Measurements from ENCODE around the gene SLC26A2. TPM values are rescaled to one million over a fixed set of nuclear protein-coding genes. Genes with fewer than 3 reads are reported as not detected.

SLC26A2 gene
- total RNA-seq, 1 experiment from 2014 or later: 10.8 TPM

DNA sequence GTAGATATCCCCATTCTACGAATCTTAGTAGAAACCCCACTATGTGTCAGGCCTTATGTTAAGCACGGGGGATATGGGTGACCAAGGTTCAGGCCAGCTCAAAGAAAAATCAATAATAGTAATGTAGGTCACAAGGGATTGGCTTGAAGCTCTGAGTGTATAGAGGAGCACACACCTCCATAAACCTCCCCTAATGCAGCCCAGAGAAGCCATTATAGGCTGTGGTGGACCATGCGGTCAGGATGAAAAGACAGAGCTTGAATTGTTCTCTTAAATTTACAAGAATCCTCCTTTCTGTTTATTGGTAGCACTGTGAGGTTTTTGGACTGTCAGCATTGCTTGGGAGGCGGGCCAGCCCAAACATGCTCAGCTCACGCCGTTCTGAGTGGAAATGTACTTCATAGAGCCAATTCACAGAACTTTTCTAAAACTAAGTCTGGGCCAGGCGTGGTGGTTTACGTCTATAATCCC, 25.1 kb upstream of the SLC26A2 start:
- Histone ChIP-seq H2AFZ (ENCODE audit: low read length) (no peak overlapping the region), H3K4me3 (ENCODE audit: low read length) (no peak overlapping the region), H3K27ac (ENCODE audit: low read length) (no peak overlapping the region), H3K9ac (ENCODE audit: low read length) (no peak overlapping the region), H3F3A (ENCODE audit: low read length, unreplicated experiment) (peaks cover 19% of the 10 kb centered on the region), H3K4me2 (ENCODE audit: low read length) (no peak overlapping the region), H3K4me1 (ENCODE audit: insufficient read depth, low read length) (peaks cover 57% of the 10 kb centered on the region), H3K36me3 (ENCODE audit: low read depth, low read length) (no peaks in the 10 kb centered on the region), H3K79me2 (ENCODE audit: low read length) (no peaks in the 10 kb centered on the region), H3K9me2 (replicated peaks; ENCODE audit: low read length) (no peaks in the 10 kb centered on the region), H3K27me3 (ENCODE audit: low read length) (no peaks in the 10 kb centered on the region), H3K9me3 (ENCODE audit: low read length) (no peaks in the 10 kb centered on the region), H4K20me1 (ENCODE audit: low read length) (no peaks in the 10 kb centered on the region)
- POLR2A ChIA-PET (ENCODE audit: unreplicated experiment): no interaction called here
- TF ChIP-seq EZH2phosphoT487 (IDR thresholded peaks at IDR 0.05; ENCODE audit: borderline replicate concordance, low read length) (no peak), EZH2 (IDR thresholded peaks at IDR 0.05; ENCODE audit: low read length, unreplicated experiment) (no peak)
- TF ChIP-seq, protein P1, sequence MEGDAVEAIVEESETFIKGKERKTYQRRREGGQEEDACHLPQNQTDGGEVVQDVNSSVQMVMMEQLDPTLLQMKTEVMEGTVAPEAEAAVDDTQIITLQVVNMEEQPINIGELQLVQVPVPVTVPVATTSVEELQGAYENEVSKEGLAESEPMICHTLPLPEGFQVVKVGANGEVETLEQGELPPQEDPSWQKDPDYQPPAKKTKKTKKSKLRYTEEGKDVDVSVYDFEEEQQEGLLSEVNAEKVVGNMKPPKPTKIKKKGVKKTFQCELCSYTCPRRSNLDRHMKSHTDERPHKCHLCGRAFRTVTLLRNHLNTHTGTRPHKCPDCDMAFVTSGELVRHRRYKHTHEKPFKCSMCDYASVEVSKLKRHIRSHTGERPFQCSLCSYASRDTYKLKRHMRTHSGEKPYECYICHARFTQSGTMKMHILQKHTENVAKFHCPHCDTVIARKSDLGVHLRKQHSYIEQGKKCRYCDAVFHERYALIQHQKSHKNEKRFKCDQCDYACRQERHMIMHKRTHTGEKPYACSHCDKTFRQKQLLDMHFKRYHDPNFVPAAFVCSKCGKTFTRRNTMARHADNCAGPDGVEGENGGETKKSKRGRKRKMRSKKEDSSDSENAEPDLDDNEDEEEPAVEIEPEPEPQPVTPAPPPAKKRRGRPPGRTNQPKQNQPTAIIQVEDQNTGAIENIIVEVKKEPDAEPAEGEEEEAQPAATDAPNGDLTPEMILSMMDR (conservative IDR thresholded peaks at IDR 0.05; ENCODE audit: low read depth, low read length): no peak
- DNase-seq (no peak), ATAC-seq (no peak)
- CTCF ChIA-PET: interaction anchor here (0.6 to 0.9 kb wide), 2 partner anchors 56 to 83 kb away, joined by 4 to 7 read pairs; no protein-coding TSS in a partner anchor
- intact Hi-C loops (cut with micrococcal nuclease): no loop called here
- no TSS peak for BruUV-seq (replicated peaks)

DNA sequence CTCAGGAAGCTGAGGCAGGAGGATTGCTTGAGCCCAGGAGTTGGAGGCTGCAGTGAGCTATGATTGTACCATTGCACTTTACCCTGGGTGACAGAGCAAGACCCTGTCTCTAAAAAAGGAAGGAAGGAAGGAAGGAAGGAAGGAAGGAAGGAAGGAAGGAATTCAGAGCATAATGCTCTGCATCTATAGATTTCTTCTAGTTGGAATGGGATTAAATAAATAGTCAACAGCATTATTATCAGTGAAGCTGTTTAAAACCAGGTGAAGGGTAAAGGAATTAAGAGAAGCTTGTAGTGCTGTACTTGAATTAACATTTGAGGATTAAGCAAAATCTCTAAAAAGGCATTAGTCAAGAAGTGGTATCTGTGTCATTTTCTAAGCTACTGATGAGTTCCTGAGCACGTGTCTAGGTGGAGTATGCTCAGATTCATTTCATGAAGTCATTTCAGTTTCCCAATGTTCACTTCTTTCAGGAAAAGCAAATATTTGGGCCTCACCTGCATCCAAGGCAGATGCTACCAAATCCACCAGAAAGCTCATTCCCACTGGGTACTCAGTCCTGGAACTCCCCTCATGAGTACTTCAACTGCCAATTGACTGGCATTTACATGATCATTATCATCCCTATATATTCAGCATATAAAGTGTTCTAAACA, 24.4 kb upstream of the SLC26A2 start:
- H3K27ac ChIP-seq (ENCODE audit: low read length): 0 out of 2 replicates have a peak overlapping the region, but pooled peaks have one; percentile 91
- H3K9me3 ChIP-seq (ENCODE audit: low read length): no peaks in the 10 kb centered on the region
- TF ChIP-seq, protein P1 (conservative IDR thresholded peaks at IDR 0.05; ENCODE audit: low read depth, low read length): no peak
- no peak for TF ChIP-seq EZH2phosphoT487 (IDR thresholded peaks at IDR 0.05; ENCODE audit: borderline replicate concordance, low read length)
- TF ChIP-seq EZH2 (IDR thresholded peaks at IDR 0.05; ENCODE audit: low read length, unreplicated experiment): no peak
- no peak overlapping the region for H3K4me3 ChIP-seq (ENCODE audit: low read length)
- peaks cover 19% of the 10 kb centered on the region for H3F3A ChIP-seq (ENCODE audit: low read length, unreplicated experiment)
- intact Hi-C loops (cut with micrococcal nuclease): no loop called here
- CTCF ChIA-PET: interaction anchor here (0.6 to 1.3 kb wide), 4 partner anchors 24 to 166 kb away, joined by 3 to 7 read pairs (median 6); no protein-coding TSS in a partner anchor
- no peaks in the 10 kb centered on the region for H3K79me2 ChIP-seq (ENCODE audit: low read length)
- no peak overlapping the region for H3K9ac ChIP-seq (ENCODE audit: low read length)
- no peak overlapping the region for H3K4me2 ChIP-seq (ENCODE audit: low read length)
- H3K4me1 ChIP-seq (ENCODE audit: insufficient read depth, low read length): peaks cover 60% of the 10 kb centered on the region
- no peaks in the 10 kb centered on the region for H4K20me1 ChIP-seq (ENCODE audit: low read length)
- no peaks in the 10 kb centered on the region for H3K36me3 ChIP-seq (ENCODE audit: low read depth, low read length)
- H3K27me3 ChIP-seq (ENCODE audit: low read length): no peaks in the 10 kb centered on the region
- ATAC-seq: no peak
- H2AFZ ChIP-seq (ENCODE audit: low read length): no peak overlapping the region
- POLR2A ChIA-PET (ENCODE audit: unreplicated experiment): interaction anchor here (0.6 kb wide), 1 partner anchor 66 kb away, joined by 3 read pairs; no protein-coding TSS in a partner anchor
- DNase-seq: no peak
- no TSS peak for BruUV-seq (replicated peaks)
- H3K9me2 ChIP-seq (replicated peaks; ENCODE audit: low read length): no peaks in the 10 kb centered on the region

GRCh38 chr5:149936700-149937091, 23.9 kb upstream of the SLC26A2 start:
- H3K4me1 ChIP-seq (ENCODE audit: insufficient read depth, low read length): peaks cover 65% of the 10 kb centered on the region
- BruUV-seq (replicated peaks): no TSS peak
- H3K27me3 ChIP-seq (ENCODE audit: low read length): no peaks in the 10 kb centered on the region
- no peaks in the 10 kb centered on the region for H3K79me2 ChIP-seq (ENCODE audit: low read length)
- H3F3A ChIP-seq (ENCODE audit: low read length, unreplicated experiment): peaks cover 19% of the 10 kb centered on the region
- no peak for ATAC-seq
- H3K36me3 ChIP-seq (ENCODE audit: low read depth, low read length): no peaks in the 10 kb centered on the region
- intact Hi-C loops (cut with micrococcal nuclease): no loop called here
- ChIA-PET CTCF (interaction anchor here (0.6 to 1.3 kb wide), 3 partner anchors 20 to 167 kb away, joined by 3 to 7 read pairs (median 3); no protein-coding TSS in a partner anchor), POLR2A (ENCODE audit: unreplicated experiment) (interaction anchor here (0.6 kb wide), 1 partner anchor 66 kb away, joined by 3 read pairs; no protein-coding TSS in a partner anchor)
- no peak for DNase-seq
- no peaks in the 10 kb centered on the region for H3K9me3 ChIP-seq (ENCODE audit: low read length)
- no peaks in the 10 kb centered on the region for H4K20me1 ChIP-seq (ENCODE audit: low read length)
- H3K9me2 ChIP-seq (replicated peaks; ENCODE audit: low read length): no peaks in the 10 kb centered on the region
- peak overlapping the region; percentile 84 for H3K4me2 ChIP-seq (ENCODE audit: low read length)
- H2AFZ ChIP-seq (ENCODE audit: low read length): no peak overlapping the region
- no peak overlapping the region for H3K4me3 ChIP-seq (ENCODE audit: low read length)
- peak overlapping the region; percentile 20; the same call in 1 of the 2 replicates for H3K9ac ChIP-seq (ENCODE audit: low read length)
- TF ChIP-seq, protein P1 (conservative IDR thresholded peaks at IDR 0.05; ENCODE audit: low read depth, low read length): no peak
- TF ChIP-seq EZH2phosphoT487 (IDR thresholded peaks at IDR 0.05; ENCODE audit: borderline replicate concordance, low read length): no peak
- TF ChIP-seq EZH2 (IDR thresholded peaks at IDR 0.05; ENCODE audit: low read length, unreplicated experiment): no peak
- peak overlapping the region; percentile 91 for H3K27ac ChIP-seq (ENCODE audit: low read length)

Data from PC-3 (cell line).